IPS-15b (cell line): ENCODE results near the gene SPPL2A.

ENCODE experiments used
- H3K27me3 ChIP-seq: one replicate; pipeline ENCODE4 v1.6.1; 2013; ENCODE audit warnings: low read length; ENCODE audit not compliant: control insufficient read depth, insufficient read depth
- H3K36me3 ChIP-seq: one replicate; pipeline ENCODE4 v1.6.1; 2013; ENCODE audit warnings: low read length; ENCODE audit not compliant: control insufficient read depth, insufficient read depth
- H3K4me1 ChIP-seq: one replicate; pipeline ENCODE4 v1.6.1; 2013; ENCODE audit warnings: mild to moderate bottlenecking, low read length; ENCODE audit not compliant: control insufficient read depth, insufficient read depth
- H3K4me3 ChIP-seq: one replicate; pipeline ENCODE4 v1.5.1; 2013; ENCODE audit warnings: low read depth, low read length
- H3K9ac ChIP-seq: one replicate; pipeline ENCODE4 v1.6.1; 2013; ENCODE audit warnings: low read depth, mild to moderate bottlenecking, low read length
- H3K9me3 ChIP-seq: one replicate; pipeline ENCODE4 v1.6.1; 2013; ENCODE audit warnings: mild to moderate bottlenecking, low read length; ENCODE audit not compliant: control insufficient read depth, insufficient read depth

The SPPL2A gene

GRCh38 chr15:50764461-50765194 lies 878 bp downstream of the SPPL2A start:
- Histone ChIP-seq H3K4me1 (peaks cover 4% of the 10 kb centered on the region), H3K9me3 (no peaks in the 10 kb centered on the region), H3K36me3 (no peaks in the 10 kb centered on the region), H3K27me3 (no peaks in the 10 kb centered on the region), H3K9ac (peak overlapping the region; percentile 38), H3K4me3 (peak overlapping the region; percentile 56)

- no peaks in the 10 kb centered on the region for H3K27me3 ChIP-seq
- no peaks in the 10 kb centered on the region for H3K9me3 ChIP-seq
- no peaks in the 10 kb centered on the region for H3K4me1 ChIP-seq
- no peaks in the 10 kb centered on the region for H3K36me3 ChIP-seq
- H3K4me3 ChIP-seq: no peak overlapping the region
- no peak overlapping the region for H3K9ac ChIP-seq
Measured at GRCh38 chr15:50758712-50759205, 6.7 kb downstream of the SPPL2A start.

GRCh38 chr15:50753463-50753862 lies 12.0 kb downstream of the SPPL2A start:
- Histone ChIP-seq H3K4me3 (no peak overlapping the region), H3K4me1 (no peaks in the 10 kb centered on the region), H3K27me3 (no peaks in the 10 kb centered on the region), H3K9me3 (no peaks in the 10 kb centered on the region), H3K36me3 (peaks cover 3% of the 10 kb centered on the region), H3K9ac (no peak overlapping the region)

GRCh38 chr15:50751394-50751793 lies 14.1 kb downstream of the SPPL2A start:
- no peak overlapping the region for H3K9ac ChIP-seq
- no peaks in the 10 kb centered on the region for H3K27me3 ChIP-seq
- peaks cover 3% of the 10 kb centered on the region for H3K36me3 ChIP-seq
- H3K4me1 ChIP-seq: no peaks in the 10 kb centered on the region
- no peak overlapping the region for H3K4me3 ChIP-seq
- H3K9me3 ChIP-seq: no peaks in the 10 kb centered on the region

GRCh38 chr15:50750227-50750705 lies 15.2 kb downstream of the SPPL2A start:
- Histone ChIP-seq H3K4me1 (no peaks in the 10 kb centered on the region), H3K36me3 (peaks cover 3% of the 10 kb centered on the region), H3K4me3 (no peak overlapping the region), H3K27me3 (no peaks in the 10 kb centered on the region), H3K9ac (no peak overlapping the region), H3K9me3 (no peaks in the 10 kb centered on the region)

- Histone ChIP-seq H3K4me1 (no peaks in the 10 kb centered on the region), H3K9me3 (no peaks in the 10 kb centered on the region), H3K4me3 (no peak overlapping the region), H3K36me3 (peaks cover 7% of the 10 kb centered on the region), H3K9ac (no peak overlapping the region), H3K27me3 (no peaks in the 10 kb centered on the region)
Measured at GRCh38 chr15:50747523-50747922, 18.0 kb downstream of the SPPL2A start.

- Histone ChIP-seq H3K9me3 (no peaks in the 10 kb centered on the region), H3K36me3 (peaks cover 7% of the 10 kb centered on the region), H3K27me3 (no peaks in the 10 kb centered on the region), H3K4me3 (no peak overlapping the region), H3K4me1 (no peaks in the 10 kb centered on the region), H3K9ac (no peak overlapping the region)
Measured at GRCh38 chr15:50744601-50745000, 20.9 kb downstream of the SPPL2A start.

DNA sequence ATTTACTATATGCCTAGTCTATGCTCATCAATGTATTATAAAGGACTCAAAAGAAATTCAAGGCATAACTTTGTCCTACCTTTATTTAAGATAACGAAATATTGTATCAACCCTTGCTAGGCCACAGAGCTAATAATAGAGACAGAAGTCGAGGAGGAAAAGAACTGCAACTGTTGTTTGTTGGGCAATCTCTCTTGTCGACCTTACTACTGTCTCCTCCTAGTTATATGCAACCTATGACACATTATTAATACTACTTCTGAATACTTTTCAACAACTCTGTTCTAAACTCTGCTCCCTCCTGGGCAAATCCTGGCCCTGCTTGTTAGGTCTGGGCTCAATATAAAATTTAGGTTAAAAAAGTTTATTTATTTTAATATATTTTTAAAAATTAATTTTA lies 24.6 kb downstream of the SPPL2A start:
- H3K27me3 ChIP-seq: no peaks in the 10 kb centered on the region
- H3K9ac ChIP-seq: no peak overlapping the region
- peaks cover 4% of the 10 kb centered on the region for H3K36me3 ChIP-seq
- no peak overlapping the region for H3K4me3 ChIP-seq
- no peaks in the 10 kb centered on the region for H3K9me3 ChIP-seq
- no peaks in the 10 kb centered on the region for H3K4me1 ChIP-seq

DNA sequence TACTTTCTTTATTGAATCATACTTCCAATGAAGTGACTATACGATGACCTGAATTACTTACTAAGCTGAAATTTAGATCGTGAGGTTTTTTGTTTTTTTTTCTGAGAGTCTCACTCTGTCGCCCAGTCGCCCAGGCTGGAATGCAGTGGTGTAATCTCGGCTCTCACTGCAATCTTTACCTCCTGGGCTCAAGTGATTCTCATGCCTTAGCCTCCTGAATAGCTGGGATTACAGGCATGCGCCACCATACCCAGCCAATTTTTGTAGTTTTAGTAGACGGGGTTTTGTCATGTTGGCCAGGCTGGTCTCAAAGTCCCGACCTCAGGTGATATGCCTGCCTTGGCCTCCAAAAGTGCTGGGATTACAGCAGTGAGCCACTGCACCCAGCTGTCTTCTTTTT lies 28.7 kb downstream of the SPPL2A start:
- no peaks in the 10 kb centered on the region for H3K9me3 ChIP-seq
- no peak overlapping the region for H3K4me3 ChIP-seq
- no peaks in the 10 kb centered on the region for H3K27me3 ChIP-seq
- H3K4me1 ChIP-seq: no peaks in the 10 kb centered on the region
- no peak overlapping the region for H3K9ac ChIP-seq
- H3K36me3 ChIP-seq: no peaks in the 10 kb centered on the region

DNA sequence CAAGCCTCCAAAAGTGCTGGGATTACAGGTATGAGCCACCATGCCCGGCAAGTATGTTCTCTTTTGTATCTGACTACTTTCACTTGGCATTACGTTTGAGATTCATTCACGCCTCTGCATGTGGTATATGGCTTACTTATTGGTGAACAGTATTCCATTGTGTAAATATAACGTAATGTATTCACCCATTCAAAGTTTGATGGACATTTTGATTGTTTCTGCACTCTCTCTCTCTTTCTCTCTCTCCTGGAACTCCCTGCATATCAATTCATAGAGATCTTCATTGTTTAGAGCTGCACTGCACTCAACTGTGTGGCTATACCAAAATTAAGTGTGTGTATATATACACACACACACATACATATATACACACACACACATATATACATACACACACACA lies 30.4 kb downstream of the SPPL2A start:
- Histone ChIP-seq H3K4me3 (no peak overlapping the region), H3K4me1 (no peaks in the 10 kb centered on the region), H3K27me3 (no peaks in the 10 kb centered on the region), H3K9me3 (no peaks in the 10 kb centered on the region), H3K9ac (no peak overlapping the region), H3K36me3 (no peaks in the 10 kb centered on the region)

- H3K27me3 ChIP-seq: no peaks in the 10 kb centered on the region
- no peak overlapping the region for H3K9ac ChIP-seq
- no peaks in the 10 kb centered on the region for H3K36me3 ChIP-seq
- H3K4me1 ChIP-seq: no peaks in the 10 kb centered on the region
- no peaks in the 10 kb centered on the region for H3K9me3 ChIP-seq
- H3K4me3 ChIP-seq: no peak overlapping the region
Measured at GRCh38 chr15:50726315-50726714, 39.2 kb downstream of the SPPL2A start.

- H3K9me3 ChIP-seq: no peaks in the 10 kb centered on the region
- H3K4me3 ChIP-seq: no peak overlapping the region
- no peak overlapping the region for H3K9ac ChIP-seq
- H3K4me1 ChIP-seq: no peaks in the 10 kb centered on the region
- H3K27me3 ChIP-seq: no peaks in the 10 kb centered on the region
- no peaks in the 10 kb centered on the region for H3K36me3 ChIP-seq
Measured at GRCh38 chr15:50718700-50719125, 46.8 kb downstream of the SPPL2A start.
